SK-N-MC (cell line): ENCODE results near the gene SYNGR1.

Experiments used
- EZH2 ChIP-seq: fragments of 200-600 bp; sonication (generic); IDR thresholded peaks from one replicate; pipeline ENCODE4 v1.6.1; 2017; ENCODE audit warnings: antibody characterized with exemption
- FOXP2 ChIP-seq: optimal IDR thresholded peaks from 2 replicates; pipeline ENCODE3; 2011; ENCODE audit warnings: mild to moderate bottlenecking, moderate library complexity; ENCODE audit not compliant: insufficient read depth; ENCODE audit errors: extremely low read length, control extremely low read depth
- POLR2AphosphoS5 ChIP-seq: IDR thresholded peaks from 2 replicates; pipeline ENCODE4 v1.6.1; 2012; ENCODE audit warnings: mild to moderate bottlenecking, low read depth, low read length, borderline replicate concordance

DNA sequence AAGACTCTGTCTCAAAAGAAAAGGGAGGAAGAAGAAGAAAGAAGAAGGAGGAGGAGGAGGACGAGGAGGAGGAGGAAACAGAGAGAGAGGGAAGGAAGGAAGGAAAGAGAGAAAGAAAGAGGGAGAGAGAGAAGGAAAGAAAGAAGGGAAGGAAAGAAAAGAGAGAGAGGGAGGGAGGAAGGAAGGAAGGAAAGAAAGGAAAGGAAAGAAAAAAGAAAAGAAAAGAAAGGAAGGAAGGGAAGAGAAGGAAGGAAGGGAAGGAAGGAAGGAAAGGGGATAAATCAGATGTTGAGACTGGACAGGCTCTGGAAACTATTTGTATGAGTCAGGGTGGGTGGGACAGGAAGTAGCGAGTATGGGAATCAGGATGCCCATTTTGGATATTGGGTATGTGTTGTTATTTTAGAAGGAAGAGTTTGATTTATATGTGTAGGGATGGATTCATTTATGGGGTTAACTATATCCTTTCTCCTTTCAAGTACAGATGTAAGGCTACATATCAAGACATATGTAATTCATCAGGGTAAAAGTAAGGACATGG is 24.3 kb upstream of the SYNGR1 start:
- TF ChIP-seq POLR2AphosphoS5 = no peak
- TF ChIP-seq EZH2 = no peak
- TF ChIP-seq FOXP2 = no peak
